Activated CD4-positive, alpha-beta T cell treated with anti-CD3 and anti-CD28 coated beads, Interleukin-2, amount 50 U/mL, for 24 hours (primary cell): ENCODE data around the gene NR3C1.

Experiments used
- DNase-seq, 2 donors: peaks; one replicate each; pipeline ENCODE4 v3.0.0-alpha.2; 2020; ENCODE audit warnings: low read depth in 1 of 2, low spot score in 1 of 2

NR3C1 gene

DNA sequence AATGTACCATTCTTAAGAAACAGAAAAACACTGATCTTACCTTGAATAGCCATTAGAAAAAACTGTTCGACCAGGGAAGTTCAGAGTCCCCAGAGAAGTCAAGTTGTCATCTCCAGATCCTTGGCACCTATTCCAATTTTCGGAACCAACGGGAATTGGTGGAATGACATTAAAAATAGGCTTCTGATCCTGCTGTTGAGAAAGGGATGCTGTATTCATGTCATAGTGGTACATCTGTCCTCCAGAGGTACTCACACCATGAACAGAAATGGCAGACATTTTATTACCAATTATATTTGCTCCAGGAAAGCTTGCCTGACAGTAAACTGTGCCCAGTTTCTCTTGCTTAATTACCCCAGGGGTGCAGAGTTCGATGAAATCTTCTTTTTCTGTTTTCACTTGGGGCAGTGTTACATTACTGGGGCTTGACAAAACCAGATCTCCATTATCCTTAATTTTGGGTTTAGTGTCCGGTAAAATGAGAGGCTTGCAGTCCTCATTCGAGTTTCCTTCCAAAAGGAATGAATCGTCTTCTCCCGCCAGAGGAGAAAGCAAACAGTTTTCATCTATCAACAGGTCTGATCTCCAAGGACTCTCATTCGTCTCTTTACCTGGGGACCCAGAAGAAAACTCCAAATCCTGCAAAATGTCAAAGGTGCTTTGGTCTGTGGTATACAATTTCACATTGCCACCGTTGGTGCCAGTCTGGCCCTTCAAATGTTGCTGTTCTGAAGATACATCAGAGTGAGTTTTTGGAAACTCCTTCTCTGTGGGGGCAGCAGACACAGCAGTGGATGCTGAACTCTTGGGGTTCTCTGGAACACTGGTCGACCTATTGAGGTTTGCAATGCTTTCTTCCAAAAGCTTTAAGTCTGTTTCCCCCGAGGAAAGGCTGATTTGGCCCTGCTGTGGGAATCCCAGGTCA is 3.6 kb downstream of the NR3C1 start:
- DNase-seq: no peak

DNA sequence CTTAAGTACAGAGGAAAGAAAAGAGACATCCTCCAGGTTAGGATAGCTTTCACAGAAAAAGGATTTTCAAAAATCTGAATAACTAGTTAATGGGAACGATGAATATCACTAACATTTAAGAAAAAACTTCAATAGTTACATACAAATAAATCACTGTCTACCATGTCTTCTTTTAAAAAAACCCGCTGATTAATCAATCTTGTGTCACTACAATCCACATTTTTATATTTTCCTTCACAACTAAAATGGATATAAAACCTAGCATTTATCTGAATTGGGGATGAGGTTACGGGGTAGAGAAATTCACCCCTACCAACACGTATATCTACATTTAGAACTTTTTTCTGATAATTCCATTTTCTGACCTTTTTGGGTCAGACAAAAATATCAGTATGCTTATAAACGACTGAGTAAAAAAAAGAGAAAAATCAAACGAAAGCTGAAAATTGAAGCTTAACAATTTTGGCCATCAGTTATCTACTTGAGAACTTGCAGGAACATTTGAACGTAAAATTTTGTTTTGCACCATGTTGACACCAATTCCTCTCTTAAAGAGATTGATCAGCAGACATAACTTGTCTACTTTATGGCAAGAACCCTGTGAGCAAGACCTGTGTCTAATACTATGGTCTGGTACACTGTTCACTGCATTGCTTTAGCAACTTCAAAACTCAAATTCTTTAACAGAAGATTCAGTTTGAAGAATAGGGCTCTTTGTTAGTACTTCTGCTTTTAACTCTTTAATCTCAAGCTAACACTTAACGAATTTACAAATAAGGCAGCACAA is 4.8 kb downstream of the NR3C1 start:
- no peak for DNase-seq

DNA sequence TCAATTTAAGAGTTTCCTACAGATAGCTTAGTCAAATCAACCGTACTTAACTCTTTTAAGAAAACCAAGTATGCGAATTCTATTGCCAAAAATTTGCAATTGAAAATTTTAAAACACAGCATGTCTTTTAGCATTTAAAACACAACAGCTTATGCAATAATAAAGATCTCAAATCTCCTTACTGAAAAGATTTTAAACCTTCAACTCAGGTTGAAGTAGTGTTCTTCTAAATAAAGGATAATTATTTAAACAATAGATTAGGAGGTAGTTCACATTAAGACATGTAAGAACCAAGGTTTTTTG is 5.5 kb downstream of the NR3C1 start:
- no peak for DNase-seq

DNA sequence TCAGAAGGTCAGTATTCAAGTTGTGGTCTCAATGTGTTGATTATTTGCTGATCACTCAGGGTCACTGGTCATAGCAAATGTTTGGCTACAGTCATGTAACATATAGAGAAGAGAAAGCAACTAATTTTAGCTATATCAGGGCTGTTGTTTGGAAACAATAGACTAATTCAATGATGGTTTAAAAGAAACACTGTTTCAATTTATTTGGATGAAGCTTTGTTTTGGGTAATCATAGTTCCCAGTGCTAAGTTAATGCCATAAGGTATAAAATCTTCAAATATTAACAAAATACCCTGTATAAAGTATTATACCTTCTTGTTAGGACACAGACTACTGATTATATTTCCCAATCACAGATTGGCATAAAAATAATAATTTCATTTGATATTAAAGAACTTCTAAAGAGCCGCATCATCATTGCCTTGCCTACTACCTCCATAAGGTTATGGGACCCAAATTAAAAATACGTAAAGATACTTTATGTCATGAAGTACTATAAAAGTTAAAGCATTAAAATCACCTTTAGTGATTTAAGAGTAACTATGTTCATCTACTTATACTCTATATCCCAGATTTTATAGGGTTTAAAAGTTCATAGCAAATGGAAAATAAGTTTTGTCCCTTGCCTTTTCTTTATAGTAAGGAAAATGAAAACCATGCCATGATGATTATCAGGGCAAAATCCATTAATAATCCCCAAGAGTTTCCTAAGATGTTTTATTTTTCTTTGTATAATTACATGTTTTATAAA is 6.0 kb downstream of the NR3C1 start:
- DNase-seq: no peak

DNA sequence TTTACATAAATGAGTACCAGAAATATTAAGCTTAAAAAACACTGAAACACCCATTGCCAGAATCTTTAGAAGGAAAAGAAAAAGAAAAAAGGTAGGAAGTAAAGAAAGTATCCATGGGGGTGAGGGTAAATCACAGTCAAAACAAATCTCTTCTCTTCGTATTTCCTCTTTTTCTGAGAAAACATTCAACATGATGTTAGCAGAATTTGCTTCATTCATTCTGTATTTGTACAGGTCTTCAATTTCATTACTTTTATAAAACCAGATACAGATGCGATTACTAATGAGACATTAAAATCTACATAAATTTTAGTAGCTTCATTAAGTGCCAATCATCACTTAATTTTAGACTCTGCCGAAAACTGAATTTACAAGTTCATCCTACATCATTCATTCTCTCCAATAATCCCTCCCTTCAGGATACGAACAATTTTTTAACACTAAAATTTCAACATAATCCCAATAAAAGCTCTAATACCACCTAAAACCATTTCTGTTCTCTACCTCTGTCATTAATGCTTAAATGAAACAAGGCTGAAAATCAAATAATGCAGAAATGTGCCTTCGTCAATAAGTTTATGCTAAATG is 7.0 kb downstream of the NR3C1 start:
- no peak for DNase-seq

DNA sequence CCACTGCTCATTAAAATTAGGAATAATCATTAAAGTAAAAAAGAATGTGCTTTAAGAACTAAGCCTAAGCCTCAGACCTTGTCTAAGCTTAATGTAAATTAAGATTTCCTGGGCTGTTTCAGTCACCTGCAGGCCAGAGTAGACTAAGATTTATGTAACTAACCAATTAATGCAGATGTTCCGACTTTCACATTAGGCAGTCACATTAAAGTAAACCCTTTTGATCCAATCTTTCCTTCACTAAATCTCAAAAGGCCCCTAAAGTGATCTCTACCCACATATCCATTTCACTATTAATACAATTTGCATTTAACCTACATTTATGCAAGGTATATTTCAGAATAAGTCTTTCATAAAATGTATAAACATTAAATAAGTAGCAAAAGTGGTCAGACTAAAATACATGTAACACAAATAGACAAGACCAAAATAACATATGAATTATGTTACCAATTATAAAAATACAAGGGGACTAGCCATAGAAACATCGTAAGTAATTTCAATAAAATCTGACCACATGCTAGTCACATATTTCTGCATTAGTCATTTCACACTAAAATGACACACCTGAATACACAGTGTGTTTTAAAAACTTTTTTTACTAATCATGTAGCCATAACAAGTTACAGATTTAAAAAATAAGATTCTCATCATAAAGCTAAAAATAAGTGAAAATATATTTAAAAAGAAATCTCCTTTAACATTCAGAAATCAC is 7.7 kb downstream of the NR3C1 start:
- DNase-seq: no peak

DNA sequence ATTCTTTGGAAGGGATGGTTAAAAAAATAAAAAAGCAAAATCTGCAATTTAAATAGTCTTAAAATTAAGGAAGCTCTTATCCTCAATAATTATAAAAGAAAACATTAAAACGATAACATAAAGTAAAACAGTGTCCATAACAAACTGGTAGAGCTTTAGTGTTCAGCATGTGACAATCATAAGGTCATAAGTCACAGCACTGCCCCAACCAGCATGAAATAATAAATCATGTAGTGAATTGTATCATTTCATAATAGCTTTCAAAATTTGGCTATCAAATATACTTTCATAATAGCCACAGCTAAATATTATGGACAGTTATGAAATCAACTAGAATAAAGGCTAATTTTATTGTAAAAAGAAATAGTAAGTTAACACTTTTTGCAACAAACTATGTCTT is 10.0 kb downstream of the NR3C1 start:
- DNase-seq: no peak

DNA sequence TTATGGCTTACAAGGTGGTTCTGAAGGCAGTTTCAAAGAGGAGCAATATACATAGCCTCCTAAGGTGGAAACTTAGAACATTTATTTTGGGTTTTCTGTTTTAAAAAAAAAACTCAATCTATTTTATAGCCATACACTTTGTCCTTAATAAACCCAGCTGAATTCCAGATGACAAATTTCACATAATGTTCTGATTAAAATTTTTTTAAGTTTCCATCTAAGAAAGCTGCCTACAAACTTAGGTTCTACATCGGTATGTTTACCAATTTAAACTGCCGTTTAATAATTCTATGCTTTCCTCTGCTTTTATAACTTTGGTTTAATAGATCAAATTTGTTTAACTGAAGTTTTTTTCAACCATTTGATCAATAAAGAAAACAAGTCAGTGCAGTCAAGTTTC is 12.5 kb downstream of the NR3C1 start:
- DNase-seq: no peak

DNA sequence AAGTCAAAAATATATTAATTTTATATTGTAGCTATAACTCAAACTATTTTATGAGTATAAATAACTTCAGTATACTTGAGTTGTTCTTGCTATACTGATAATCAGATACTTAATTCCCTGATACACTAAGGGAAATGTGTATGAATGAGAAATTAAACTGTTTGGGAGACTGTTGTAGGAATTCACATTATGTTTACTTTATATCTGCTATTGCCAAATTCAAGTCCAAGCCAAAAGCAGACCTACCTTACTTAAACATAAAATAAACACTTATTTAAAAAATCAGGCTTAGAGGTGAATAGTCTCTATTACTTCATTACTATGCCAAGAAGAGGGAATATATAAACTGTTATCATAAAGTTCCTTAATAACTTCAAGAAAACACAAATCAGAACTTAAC is 13.2 kb downstream of the NR3C1 start:
- DNase-seq: no peak

DNA sequence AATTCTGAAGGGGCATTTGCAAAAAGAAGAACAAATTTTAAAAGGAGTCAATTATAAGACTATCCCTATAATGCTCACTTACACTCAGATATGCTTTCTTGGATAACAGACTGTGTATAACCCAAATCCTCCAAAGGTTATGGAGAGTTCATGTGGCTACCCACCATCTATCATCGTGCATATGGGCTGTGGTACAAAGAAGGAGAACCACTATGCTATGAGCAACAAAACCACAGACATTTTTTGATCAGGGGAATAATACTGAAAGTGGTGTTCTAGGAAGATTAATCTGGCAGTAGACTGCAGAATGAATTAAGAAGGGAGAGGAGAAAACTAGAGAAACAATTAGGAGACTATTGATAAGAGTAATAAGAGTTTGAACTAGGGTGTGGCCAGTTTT is 16.8 kb downstream of the NR3C1 start:
- DNase-seq: no peak

DNA sequence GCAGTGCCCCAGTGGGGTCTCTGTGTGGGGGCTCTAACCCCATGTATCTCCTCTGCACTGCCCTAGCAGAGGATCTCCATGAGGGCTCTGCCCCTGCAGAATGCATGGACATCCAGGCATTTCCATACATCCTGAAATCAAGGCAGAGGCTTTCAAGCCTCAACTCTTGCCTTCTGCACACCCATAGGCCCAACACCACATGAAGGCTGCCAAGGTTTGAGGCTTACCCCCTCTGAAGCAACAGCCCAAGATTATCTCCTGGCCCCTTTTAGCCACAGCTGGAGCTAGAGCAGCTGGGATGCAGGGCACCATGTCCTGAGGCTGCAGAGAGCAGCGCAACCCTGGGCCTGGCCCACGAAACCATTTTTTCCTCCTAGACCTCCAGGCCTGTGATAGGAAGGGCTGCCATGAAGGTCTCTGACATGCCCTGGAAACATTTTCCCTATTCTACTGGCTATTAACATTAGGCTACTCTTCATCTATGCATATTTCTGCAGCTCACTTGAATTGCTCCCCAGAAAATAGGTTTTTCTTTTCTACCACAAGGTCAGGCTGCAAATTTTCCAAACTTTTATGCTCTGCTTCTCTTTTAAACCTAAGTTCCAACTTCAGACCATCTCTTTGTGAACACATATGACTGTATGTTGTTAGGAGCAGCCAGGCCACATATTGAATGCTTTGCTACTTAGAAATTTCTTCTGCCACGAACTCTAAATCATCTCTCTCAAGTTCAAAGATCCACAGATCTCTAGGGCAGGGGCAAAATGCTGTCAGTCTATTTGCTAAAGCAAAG is 18.4 kb downstream of the NR3C1 start:
- no peak for DNase-seq

DNA sequence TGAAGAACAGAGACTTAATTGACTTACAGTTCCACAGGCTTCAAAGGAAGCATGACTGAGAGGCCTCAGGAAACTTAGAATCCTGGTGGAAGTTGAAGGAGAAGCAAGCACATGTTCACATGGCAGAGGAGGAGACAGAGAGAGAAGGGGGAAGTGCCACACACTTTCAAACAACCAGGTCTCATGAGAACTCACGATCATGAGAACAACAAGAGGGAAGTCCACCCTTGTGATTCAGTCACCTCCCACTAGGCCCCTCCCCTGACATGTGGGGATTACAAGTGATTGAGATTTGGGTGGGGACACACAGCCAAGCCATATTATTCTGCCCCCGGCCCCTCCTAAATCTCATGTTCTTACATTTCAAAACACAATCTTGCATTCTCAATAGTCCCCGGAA is 19.5 kb downstream of the NR3C1 start:
- no peak for DNase-seq

DNA sequence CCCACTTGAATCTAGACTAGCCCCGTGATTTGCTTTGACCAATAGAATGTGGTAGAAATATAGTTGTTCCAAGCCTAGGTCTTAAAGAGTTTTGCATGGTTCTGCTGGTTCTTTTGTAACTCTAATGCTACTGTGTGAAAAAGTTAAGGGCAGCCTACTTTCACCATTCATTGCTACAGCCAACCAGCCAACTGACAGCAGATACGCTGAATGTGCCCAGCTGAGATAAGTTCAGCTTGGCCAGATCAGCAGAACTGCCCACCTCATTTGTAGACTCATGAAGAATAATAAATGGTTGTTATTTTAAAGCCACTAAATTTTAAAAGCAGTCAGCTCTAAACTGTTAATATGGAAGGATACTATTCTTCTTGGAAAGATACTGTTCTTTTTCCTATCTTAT is 23.9 kb downstream of the NR3C1 start:
- DNase-seq: no peak

DNA sequence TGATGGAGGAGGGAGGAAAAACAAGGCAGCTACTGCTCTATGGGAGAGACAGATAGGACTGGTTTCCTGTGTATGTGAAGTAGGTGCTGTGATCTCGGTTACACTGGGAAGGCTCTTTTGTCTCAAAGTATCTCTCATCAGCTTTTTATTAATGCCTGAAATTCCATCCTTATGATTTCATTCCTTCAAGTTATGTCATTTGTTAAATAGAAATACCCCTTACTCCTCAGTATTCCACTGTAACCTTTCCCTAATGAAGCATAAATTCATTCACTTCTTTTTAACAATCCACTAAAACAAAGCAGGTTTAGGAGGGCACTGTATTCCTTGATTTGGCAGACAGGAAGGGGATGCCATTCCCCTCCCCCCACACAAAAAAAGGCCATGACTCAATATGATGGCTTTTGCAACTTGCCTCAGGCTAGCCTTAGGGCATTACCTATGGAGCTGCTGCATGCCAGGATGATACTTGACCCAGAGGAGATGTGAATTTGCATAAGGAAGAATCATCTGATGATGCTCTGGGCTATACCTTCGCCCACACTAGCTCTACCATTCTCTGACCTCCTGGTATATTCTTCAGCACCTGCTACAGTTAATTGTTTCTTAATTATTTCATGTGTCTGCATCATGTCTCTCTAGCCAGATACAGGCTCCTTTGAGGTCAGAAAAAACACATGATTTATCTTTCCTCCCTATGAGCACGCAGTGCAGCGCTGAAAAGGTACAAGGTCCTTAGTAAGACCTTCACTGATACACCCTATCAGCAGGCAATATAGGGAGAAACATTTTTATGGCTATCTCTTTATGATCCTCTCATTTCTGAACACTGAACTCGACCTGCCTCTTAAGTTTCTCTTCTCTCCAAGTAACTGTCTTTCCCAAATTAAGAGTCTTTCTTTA is 26.3 kb downstream of the NR3C1 start:
- no peak for DNase-seq

DNA sequence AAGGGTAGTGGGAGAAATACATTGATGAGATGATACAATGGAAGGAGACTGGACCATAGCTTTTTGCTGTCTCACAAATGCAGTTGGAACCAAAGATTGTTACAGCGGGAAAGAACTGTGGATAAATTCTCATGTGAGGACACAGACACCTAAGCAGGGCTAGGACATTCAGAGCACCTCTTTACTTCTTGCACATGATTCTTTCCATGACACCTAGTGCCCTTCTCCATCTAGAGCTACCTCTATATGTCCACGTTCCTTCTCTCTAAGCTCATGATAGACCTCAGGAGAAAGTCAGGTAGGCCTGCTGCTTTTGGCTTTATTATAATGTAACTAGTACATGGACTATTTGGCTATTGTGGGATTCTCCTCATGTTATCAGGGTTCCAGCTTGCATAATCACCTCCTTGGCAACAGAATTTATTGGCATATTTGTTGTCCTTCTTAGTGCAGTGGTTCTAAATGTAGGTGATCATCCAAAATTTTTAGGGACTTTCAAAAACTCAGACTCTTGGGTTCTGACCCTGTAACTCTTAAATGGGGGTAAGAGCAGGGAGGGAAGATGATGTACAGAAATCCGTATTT is 27.2 kb downstream of the NR3C1 start:
- no peak for DNase-seq

DNA sequence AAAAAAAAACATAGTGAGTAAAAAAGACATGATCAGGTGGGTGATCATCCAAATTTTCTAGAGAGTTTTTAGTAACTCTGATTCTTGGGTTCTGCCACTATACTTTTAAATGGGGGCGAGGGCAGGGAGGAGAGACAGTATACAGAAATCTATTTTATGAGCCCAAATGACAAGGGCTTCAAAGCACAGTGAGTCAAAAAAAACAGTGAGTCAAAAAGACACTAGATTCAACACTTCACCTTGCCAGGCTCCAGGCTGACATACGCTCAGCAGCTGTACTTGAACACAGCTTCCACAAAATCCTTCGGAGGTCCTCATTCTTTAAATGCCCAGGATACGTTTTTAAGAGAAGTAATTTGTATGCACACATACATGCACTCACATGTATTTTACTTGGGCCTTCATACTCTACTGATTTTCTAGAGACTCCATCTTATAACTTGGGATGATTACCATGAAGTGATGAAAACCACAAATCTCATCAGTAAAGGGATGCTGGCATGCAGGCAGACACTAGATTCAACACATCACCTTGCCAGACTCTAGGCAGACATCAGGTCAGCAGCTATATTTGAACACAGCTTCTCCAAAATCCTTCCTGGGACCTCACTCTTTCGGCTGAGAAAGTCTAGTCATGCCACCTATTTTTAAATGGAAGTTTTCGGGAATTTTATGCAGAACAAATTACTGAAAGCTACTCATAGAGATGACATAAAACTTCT is 28.8 kb downstream of the NR3C1 start:
- DNase-seq: no peak

DNA sequence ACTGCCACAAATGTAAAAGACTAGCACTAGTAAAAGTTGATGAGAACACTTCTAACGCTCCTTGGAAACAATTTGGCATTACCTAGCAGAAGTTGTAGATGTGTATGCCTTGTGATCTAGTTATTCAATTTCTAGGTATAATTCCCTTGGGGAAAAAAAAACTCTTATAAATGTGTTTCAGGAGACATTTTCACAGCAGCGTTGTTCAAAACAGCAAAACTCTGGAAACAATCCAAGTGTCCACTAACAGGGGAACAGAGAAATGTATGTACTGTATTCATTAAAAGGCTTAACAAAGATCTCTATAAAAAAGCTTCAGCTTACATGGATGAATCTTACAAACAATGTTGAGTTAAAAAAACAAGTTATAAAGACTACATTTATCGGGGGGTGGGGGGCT is 30.4 kb downstream of the NR3C1 start:
- no peak for DNase-seq

DNA sequence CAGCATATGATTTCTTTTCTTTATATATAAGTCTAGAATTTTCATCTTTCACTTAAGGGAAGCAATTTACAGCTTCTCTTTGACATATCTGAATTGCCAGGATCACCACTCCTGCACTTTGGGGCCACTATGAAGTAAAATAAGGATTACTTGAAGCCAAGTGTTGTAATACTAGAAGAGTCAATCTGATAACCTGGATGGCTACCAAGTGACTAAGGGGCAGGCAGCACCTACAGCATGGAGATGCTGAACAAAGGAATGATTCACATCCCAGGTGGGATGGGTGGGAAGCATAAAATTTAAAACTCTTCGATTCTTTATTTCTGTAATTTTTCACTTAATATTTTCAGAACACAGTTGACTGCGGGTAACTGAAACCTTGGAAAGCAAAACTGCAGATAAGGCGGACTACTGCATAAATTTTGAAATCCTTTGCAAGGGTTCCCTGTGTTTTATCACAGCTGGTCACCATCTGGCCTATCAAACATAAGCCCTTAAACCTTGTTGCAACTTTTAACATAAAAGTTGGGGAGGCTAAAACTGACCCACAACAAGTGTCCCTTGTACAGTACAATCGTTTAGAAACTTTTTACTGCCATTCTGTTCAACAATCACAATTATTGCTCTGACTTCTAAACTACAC is 31.2 kb downstream of the NR3C1 start:
- no peak for DNase-seq
